HEK293 (cell line): ENCODE data around the gene VWA5B1.

Experiments used
- CTCF ChIP-seq: fragments of 450-650 bp; formaldehyde crosslinking; IDR thresholded peaks from 2 replicates; pipeline ENCODE4 v1.5.1; 2016; ENCODE audit warnings: missing biosample characterization, missing genetic modification characterization
- PRDM4 ChIP-seq: fragments of 450-650 bp; formaldehyde crosslinking; IDR thresholded peaks from 2 replicates; pipeline ENCODE4 v1.5.1; 2017; ENCODE audit warnings: missing biosample characterization, missing genetic modification characterization
- ZNF248 ChIP-seq: fragments of 450-650 bp; formaldehyde crosslinking; IDR thresholded peaks from 2 replicates; pipeline ENCODE4 v1.5.1; 2017; ENCODE audit warnings: missing biosample characterization, missing genetic modification characterization
- ZNF791 ChIP-seq: fragments of 450-650 bp; formaldehyde crosslinking; IDR thresholded peaks from 2 replicates; pipeline ENCODE4 v1.5.1; 2016; ENCODE audit warnings: missing biosample characterization, missing genetic modification characterization

- no peak for TF ChIP-seq PRDM4
- no peak for TF ChIP-seq CTCF (tag by site-specific recombination)
- no peak for TF ChIP-seq ZNF791 (tag by site-specific recombination)
- no peak for TF ChIP-seq ZNF248
These were observed 25.4 kb upstream of the VWA5B1 start for GRCh38 chr1:20265250-20265649.
